ENCODE measurements around the gene BRD1. TPM values are rescaled to one million over a fixed set of nuclear protein-coding genes. Genes with fewer than 3 reads are reported as not detected.

The BRD1 gene
- polyA plus RNA-seq, 3 donors = 0.61 to 13.8 (median 0.86) TPM

- Histone ChIP-seq H3K4me2 (replicated peaks; ENCODE audit: extremely low read depth, low read length, poor library complexity, severe bottlenecking) (no peak overlapping the region), H3K79me2 (ENCODE audit: insufficient read depth, low read length) (peaks cover 17% of the 10 kb centered on the region), H2AFZ (ENCODE audit: insufficient read depth, low read depth, low read length, poor library complexity, severe bottlenecking) (no peak overlapping the region), H3K9ac (ENCODE audit: insufficient read depth, low read length, poor library complexity, severe bottlenecking) (no peak overlapping the region), H4K20me1 (ENCODE audit: insufficient read depth, low read length) (peaks cover 74% of the 10 kb centered on the region), H3K4me3 (replicated peaks in 1 of 3; ENCODE audit: low read depth in 2 of 3, low read length in 3 of 3) (no peak overlapping the region), H3K36me3 (replicated peaks in 1 of 2; ENCODE audit: control insufficient read depth in 1 of 2, insufficient read depth in 2 of 2, low read length in 2 of 2) (peaks cover 68 to 91% of the 10 kb centered on the region in 2 donors), H3K9me3 (replicated peaks in 1 of 2; ENCODE audit: control insufficient read depth in 1 of 2, insufficient read depth in 1 of 2, low read length in 2 of 2) (no peaks in the 10 kb centered on the region), H3K27ac (ENCODE audit: low read depth in 1 of 2, low read length in 2 of 2) (no peak overlapping the region), H3K4me1 (ENCODE audit: control insufficient read depth in 1 of 2, insufficient read depth in 2 of 2, low read length in 2 of 2) (no peaks in the 10 kb centered on the region), H3K27me3 (ENCODE audit: control insufficient read depth in 2 of 2, insufficient read depth in 2 of 2, low read length in 2 of 2) (no peaks in the 10 kb centered on the region)
- Mint-ChIP-seq H3K9me3 (peaks cover 0 to 5% (median 0%) of the 10 kb centered on the region in 7 donors), H3K4me3 (no peak overlapping the region), H3K36me3 (peaks cover 58 to 89% of the 10 kb centered on the region in 2 donors), H3K27me3 (ENCODE audit: low read depth in 3 of 3) (peaks cover 3 to 17% (median 4%) of the 10 kb centered on the region in 3 donors), H3K4me1 (no peaks in the 10 kb centered on the region), H3K27ac (peak overlapping the region in 1 of 7 donors; percentile 8)
- no peak for DNase-seq
- 96% methylated on average over 24 of the region's 31 CpGs for WGBS (ENCODE audit: insufficient coverage)
- intact Hi-C loops (cut with micrococcal nuclease) = no loop called here
- no peak for TF ChIP-seq CTCF (IDR thresholded peaks at IDR 0.05)
These were observed 51.7 kb downstream of the BRD1 start for GRCh38 chr22:49775867-49776511.

GRCh38 chr22:49775191-49775866 lies 52.3 kb downstream of the BRD1 start:
- Histone ChIP-seq H3K9ac (ENCODE audit: insufficient read depth, low read length, poor library complexity, severe bottlenecking) (no peak overlapping the region), H3K27ac (ENCODE audit: low read depth in 1 of 2, low read length in 2 of 2) (no peak overlapping the region), H4K20me1 (ENCODE audit: insufficient read depth, low read length) (peaks cover 67% of the 10 kb centered on the region), H3K27me3 (ENCODE audit: control insufficient read depth in 2 of 2, insufficient read depth in 2 of 2, low read length in 2 of 2) (no peaks in the 10 kb centered on the region), H3K4me2 (replicated peaks; ENCODE audit: extremely low read depth, low read length, poor library complexity, severe bottlenecking) (no peak overlapping the region), H3K36me3 (replicated peaks in 1 of 2; ENCODE audit: control insufficient read depth in 1 of 2, insufficient read depth in 2 of 2, low read length in 2 of 2) (peaks cover 62 to 84% of the 10 kb centered on the region in 2 donors), H3K4me3 (replicated peaks in 1 of 3; ENCODE audit: low read depth in 2 of 3, low read length in 3 of 3) (no peak overlapping the region), H2AFZ (ENCODE audit: insufficient read depth, low read depth, low read length, poor library complexity, severe bottlenecking) (no peak overlapping the region), H3K9me3 (replicated peaks in 1 of 2; ENCODE audit: control insufficient read depth in 1 of 2, insufficient read depth in 1 of 2, low read length in 2 of 2) (no peaks in the 10 kb centered on the region), H3K79me2 (ENCODE audit: insufficient read depth, low read length) (peaks cover 11% of the 10 kb centered on the region), H3K4me1 (ENCODE audit: control insufficient read depth in 1 of 2, insufficient read depth in 2 of 2, low read length in 2 of 2) (no peaks in the 10 kb centered on the region)
- 96% methylated on average over 21 of the region's 26 CpGs for WGBS (ENCODE audit: insufficient coverage)
- H3K36me3 Mint-ChIP-seq = peaks cover 58 to 83% of the 10 kb centered on the region in 2 donors
- H3K4me3 Mint-ChIP-seq = no peak overlapping the region
- no peaks in the 10 kb centered on the region for H3K4me1 Mint-ChIP-seq
- DNase-seq = no peak
- TF ChIP-seq CTCF (IDR thresholded peaks at IDR 0.05) = no peak
- intact Hi-C loops (cut with micrococcal nuclease) = no loop called here
- H3K27ac Mint-ChIP-seq = peak overlapping the region in 1 of 7 donors; percentile 60
- H3K27me3 Mint-ChIP-seq (ENCODE audit: low read depth in 3 of 3) = peaks cover 5 to 20% (median 6%) of the 10 kb centered on the region in 3 donors
- H3K9me3 Mint-ChIP-seq = peaks cover 0 to 5% (median 0%) of the 10 kb centered on the region in 7 donors

Measured in CD14-positive monocyte (primary cell).